Measurements from ENCODE around the gene NCKIPSD. TPM values are rescaled to one million over a fixed set of nuclear protein-coding genes. Genes with fewer than 3 reads are reported as not detected.

The NCKIPSD gene
- total and polyA plus RNA-seq, 7 experiments from 2014 or later, result 8.6 to 42.1 (median 20.3) TPM

- H3K4me1 Mint-ChIP-seq, result peaks cover 4 to 20% (median 10%) of the 10 kb centered on the region in 7 donors
- H3K36me3 Mint-ChIP-seq, result peaks cover 0 to 17% (median 9%) of the 10 kb centered on the region in 5 donors
- H3K4me3 Mint-ChIP-seq, result no peak overlapping the region
- Histone ChIP-seq H3K36me3 (ENCODE audit: control insufficient read depth in 2 of 3, insufficient read depth in 3 of 3, low read length in 3 of 3) (peaks cover 0 to 34% (median 0%) of the 10 kb centered on the region in 3 experiments), H3K4me3 (ENCODE audit: low read length) (no peak overlapping the region), H3K4me1 (ENCODE audit: control insufficient read depth in 2 of 2, insufficient read depth in 2 of 2, low read length in 2 of 2) (peaks cover 0 to 5% of the 10 kb centered on the region in 2 donors), H3K9me3 (ENCODE audit: control insufficient read depth in 2 of 3, low read length in 3 of 3) (no peaks in the 10 kb centered on the region), H3K27me3 (ENCODE audit: control insufficient read depth in 2 of 2, insufficient read depth in 2 of 2, low read length in 2 of 2) (no peaks in the 10 kb centered on the region), H3K27ac (ENCODE audit: low read depth, low read length) (no peak overlapping the region)
- DNase-seq (no peak), ATAC-seq (no peak)
- ChIA-PET CTCF (no interaction called here), POLR2A (no interaction called here)
- intact Hi-C loops (cut with micrococcal nuclease), result loop anchor here in 1 of 2 donors (10.0 kb wide), 1 partner anchor 326 kb away; the partner anchor contains the start of gene NME6
- no peaks in the 10 kb centered on the region for H3K9me3 Mint-ChIP-seq
- no peaks in the 10 kb centered on the region for H3K27me3 Mint-ChIP-seq
- no peak overlapping the region for H3K27ac Mint-ChIP-seq
These were observed 55.3 kb downstream of the NCKIPSD start for GRCh38 chr3:48630407-48630806.

- intact Hi-C loops (cut with micrococcal nuclease), result loop anchor here in 1 of 2 donors (10.0 kb wide), 1 partner anchor 325 kb away; the partner anchor contains the start of gene NME6
- Mint-ChIP-seq H3K9me3 (no peaks in the 10 kb centered on the region), H3K36me3 (peaks cover 0 to 17% (median 9%) of the 10 kb centered on the region in 5 donors), H3K27me3 (no peaks in the 10 kb centered on the region), H3K27ac (no peak overlapping the region), H3K4me1 (peaks cover 4 to 21% (median 12%) of the 10 kb centered on the region in 7 donors), H3K4me3 (no peak overlapping the region)
- Histone ChIP-seq H3K27ac (ENCODE audit: low read depth, low read length) (no peak overlapping the region), H3K4me3 (ENCODE audit: low read length) (no peak overlapping the region), H3K4me1 (ENCODE audit: control insufficient read depth in 2 of 2, insufficient read depth in 2 of 2, low read length in 2 of 2) (peaks cover 0 to 5% of the 10 kb centered on the region in 2 donors), H3K9me3 (ENCODE audit: control insufficient read depth in 2 of 3, low read length in 3 of 3) (no peaks in the 10 kb centered on the region), H3K36me3 (ENCODE audit: control insufficient read depth in 2 of 3, insufficient read depth in 3 of 3, low read length in 3 of 3) (peaks cover 0 to 34% (median 0%) of the 10 kb centered on the region in 3 experiments), H3K27me3 (ENCODE audit: control insufficient read depth in 2 of 2, insufficient read depth in 2 of 2, low read length in 2 of 2) (no peaks in the 10 kb centered on the region)
- DNase-seq (no peak), ATAC-seq (no peak)
- ChIA-PET CTCF (no interaction called here), POLR2A (no interaction called here)
These were observed 55.8 kb downstream of the NCKIPSD start for GRCh38 chr3:48629894-48630293.

GRCh38 chr3:48628277-48629017, 57.3 kb downstream of the NCKIPSD start:
- DNase-seq (no peak), ATAC-seq (no peak)
- Mint-ChIP-seq H3K36me3 (peaks cover 0 to 17% (median 9%) of the 10 kb centered on the region in 5 donors), H3K4me3 (no peak overlapping the region), H3K27ac (peak overlapping the region in 1 of 9 donors; percentile 74), H3K9me3 (no peaks in the 10 kb centered on the region), H3K27me3 (no peaks in the 10 kb centered on the region), H3K4me1 (peaks cover 5 to 20% (median 14%) of the 10 kb centered on the region in 7 donors)
- Histone ChIP-seq H3K36me3 (ENCODE audit: control insufficient read depth in 2 of 3, insufficient read depth in 3 of 3, low read length in 3 of 3) (peaks cover 0 to 34% (median 0%) of the 10 kb centered on the region in 3 experiments), H3K27ac (ENCODE audit: low read depth, low read length) (no peak overlapping the region), H3K27me3 (ENCODE audit: control insufficient read depth in 2 of 2, insufficient read depth in 2 of 2, low read length in 2 of 2) (no peaks in the 10 kb centered on the region), H3K9me3 (ENCODE audit: control insufficient read depth in 2 of 3, low read length in 3 of 3) (no peaks in the 10 kb centered on the region), H3K4me3 (ENCODE audit: low read length) (no peak overlapping the region), H3K4me1 (ENCODE audit: control insufficient read depth in 2 of 2, insufficient read depth in 2 of 2, low read length in 2 of 2) (peaks cover 0 to 5% of the 10 kb centered on the region in 2 donors)
- CTCF ChIA-PET, result no interaction called here
- POLR2A ChIA-PET, result no interaction called here
- intact Hi-C loops (cut with micrococcal nuclease), result no loop called here

GRCh38 chr3:48625600-48625999, 60.1 kb downstream of the NCKIPSD start:
- Mint-ChIP-seq H3K36me3 (peaks cover 0 to 18% (median 9%) of the 10 kb centered on the region in 5 donors), H3K27ac (no peak overlapping the region), H3K4me1 (peaks cover 5 to 14% (median 12%) of the 10 kb centered on the region in 7 donors), H3K4me3 (no peak overlapping the region), H3K27me3 (no peaks in the 10 kb centered on the region), H3K9me3 (no peaks in the 10 kb centered on the region)
- POLR2A ChIA-PET, result no interaction called here
- intact Hi-C loops (cut with micrococcal nuclease), result no loop called here
- peaks cover 0 to 29% (median 0%) of the 10 kb centered on the region in 3 experiments for H3K36me3 ChIP-seq (ENCODE audit: control insufficient read depth in 2 of 3, insufficient read depth in 3 of 3, low read length in 3 of 3)
- no peaks in the 10 kb centered on the region for H3K9me3 ChIP-seq (ENCODE audit: control insufficient read depth in 2 of 3, low read length in 3 of 3)
- peaks cover 0 to 5% of the 10 kb centered on the region in 2 donors for H3K4me1 ChIP-seq (ENCODE audit: control insufficient read depth in 2 of 2, insufficient read depth in 2 of 2, low read length in 2 of 2)
- DNase-seq (no peak), ATAC-seq (no peak)
- no peak overlapping the region for H3K27ac ChIP-seq (ENCODE audit: low read depth, low read length)
- CTCF ChIA-PET, result interaction anchor here (0.8 to 1.1 kb wide), 2 partner anchors 10 to 207 kb away, joined by 3 read pairs; partner anchors contain the start of gene SLC26A6
- H3K27me3 ChIP-seq (ENCODE audit: control insufficient read depth in 2 of 2, insufficient read depth in 2 of 2, low read length in 2 of 2), result no peaks in the 10 kb centered on the region
- H3K4me3 ChIP-seq (ENCODE audit: low read length), result no peak overlapping the region

- peaks cover 0 to 29% (median 0%) of the 10 kb centered on the region in 3 experiments for H3K36me3 ChIP-seq (ENCODE audit: control insufficient read depth in 2 of 3, insufficient read depth in 3 of 3, low read length in 3 of 3)
- no peaks in the 10 kb centered on the region for H3K9me3 ChIP-seq (ENCODE audit: control insufficient read depth in 2 of 3, low read length in 3 of 3)
- H3K4me1 Mint-ChIP-seq, result peaks cover 5 to 14% (median 12%) of the 10 kb centered on the region in 7 donors
- H3K27me3 ChIP-seq (ENCODE audit: control insufficient read depth in 2 of 2, insufficient read depth in 2 of 2, low read length in 2 of 2), result no peaks in the 10 kb centered on the region
- H3K4me3 ChIP-seq (ENCODE audit: low read length), result no peak overlapping the region
- intact Hi-C loops (cut with micrococcal nuclease), result no loop called here
- H3K27ac ChIP-seq (ENCODE audit: low read depth, low read length), result no peak overlapping the region
- peak overlapping the region in 4 of 9 donors; percentile 26 to 49 (median 40) for H3K27ac Mint-ChIP-seq
- no peaks in the 10 kb centered on the region for H3K27me3 Mint-ChIP-seq
- ATAC-seq (no peak), DNase-seq (no peak)
- ChIA-PET POLR2A (no interaction called here), CTCF (interaction anchor here (1.1 kb wide), 1 partner anchor 11 kb away, joined by 3 read pairs; the partner anchor contains the start of gene SLC26A6)
- H3K9me3 Mint-ChIP-seq, result no peaks in the 10 kb centered on the region
- peaks cover 0 to 19% (median 9%) of the 10 kb centered on the region in 5 donors for H3K36me3 Mint-ChIP-seq
- peaks cover 0 to 5% of the 10 kb centered on the region in 2 donors for H3K4me1 ChIP-seq (ENCODE audit: control insufficient read depth in 2 of 2, insufficient read depth in 2 of 2, low read length in 2 of 2)
- H3K4me3 Mint-ChIP-seq, result no peak overlapping the region
These were observed 60.9 kb downstream of the NCKIPSD start for GRCh38 chr3:48624767-48625166.

GRCh38 chr3:48623851-48624547, 61.7 kb downstream of the NCKIPSD start:
- ChIA-PET CTCF (interaction anchor here (0.6 to 1.1 kb wide), 3 partner anchors 11 to 1100 kb away, joined by 3 to 5 read pairs (median 3); partner anchors contain the start of gene SLC26A6), POLR2A (interaction anchor here (1.4 kb wide), 1 partner anchor 12 kb away, joined by 3 read pairs; no protein-coding TSS in a partner anchor)
- intact Hi-C loops (cut with micrococcal nuclease), result no loop called here
- DNase-seq (no peak), ATAC-seq (no peak)
- Mint-ChIP-seq H3K4me1 (peaks cover 5 to 14% (median 12%) of the 10 kb centered on the region in 7 donors), H3K9me3 (peaks cover 0 to 4% (median 0%) of the 10 kb centered on the region in 11 donors), H3K36me3 (peaks cover 0 to 19% (median 6%) of the 10 kb centered on the region in 5 donors), H3K4me3 (no peak overlapping the region), H3K27ac (peak overlapping the region in 2 of 9 donors; percentile 18 to 83), H3K27me3 (no peaks in the 10 kb centered on the region)
- Histone ChIP-seq H3K9me3 (ENCODE audit: control insufficient read depth in 2 of 3, low read length in 3 of 3) (no peaks in the 10 kb centered on the region), H3K36me3 (ENCODE audit: control insufficient read depth in 2 of 3, insufficient read depth in 3 of 3, low read length in 3 of 3) (peaks cover 0 to 29% (median 0%) of the 10 kb centered on the region in 3 experiments), H3K4me1 (ENCODE audit: control insufficient read depth in 2 of 2, insufficient read depth in 2 of 2, low read length in 2 of 2) (peaks cover 0 to 5% of the 10 kb centered on the region in 2 donors), H3K27me3 (ENCODE audit: control insufficient read depth in 2 of 2, insufficient read depth in 2 of 2, low read length in 2 of 2) (no peaks in the 10 kb centered on the region), H3K27ac (ENCODE audit: low read depth, low read length) (no peak overlapping the region), H3K4me3 (ENCODE audit: low read length) (no peak overlapping the region)
